ENCODE data around the gene GLRA2. TPM values are rescaled to one million over a fixed set of nuclear protein-coding genes. Genes with fewer than 3 reads are reported as not detected.

Gene GLRA2
- total and polyA plus RNA-seq, 4 donors, result not detected

GRCh38 chrX:14718403-14718802 lies 189.1 kb downstream of the GLRA2 start:
- 82% methylated on average over 2 of the region's 2 CpGs for WGBS
- Histone ChIP-seq H3K4me1 (ENCODE audit: control insufficient read depth in 4 of 4, insufficient read depth in 4 of 4, low read length in 3 of 4) (no peaks in the 10 kb centered on the region), H3K9me3 (ENCODE audit: control insufficient read depth in 4 of 4, low read length in 3 of 4) (no peaks in the 10 kb centered on the region), H3K27ac (ENCODE audit: low read depth in 1 of 2, low read length in 2 of 2) (no peak overlapping the region), H3K4me3 (ENCODE audit: low read depth in 1 of 3, low read length in 3 of 3) (no peak overlapping the region), H3K9ac (ENCODE audit: low read depth in 1 of 2, low read length in 2 of 2) (no peak overlapping the region), H3K27me3 (ENCODE audit: control insufficient read depth in 4 of 4, insufficient read depth in 4 of 4, low read length in 3 of 4) (no peaks in the 10 kb centered on the region), H3K36me3 (ENCODE audit: control insufficient read depth in 4 of 4, insufficient read depth in 3 of 4, low read depth in 1 of 4, low read length in 3 of 4) (no peaks in the 10 kb centered on the region)
- TF ChIP-seq FOXA1 (IDR thresholded peaks at IDR 0.05) (no peak), HNF4A (conservative IDR thresholded peaks at IDR 0.05) (no peak), HNF4G (IDR thresholded peaks at IDR 0.05) (no peak), ATF3 (IDR thresholded peaks at IDR 0.05) (no peak), YY1 (IDR thresholded peaks at IDR 0.05) (no peak), RXRA (IDR thresholded peaks at IDR 0.05) (no peak), GABPA (IDR thresholded peaks at IDR 0.05 in 1 of 2, conservative IDR thresholded peaks at IDR 0.05 in 1 of 2) (no peak), SP1 (IDR thresholded peaks at IDR 0.05) (no peak)
- TF ChIP-seq, protein P1, sequence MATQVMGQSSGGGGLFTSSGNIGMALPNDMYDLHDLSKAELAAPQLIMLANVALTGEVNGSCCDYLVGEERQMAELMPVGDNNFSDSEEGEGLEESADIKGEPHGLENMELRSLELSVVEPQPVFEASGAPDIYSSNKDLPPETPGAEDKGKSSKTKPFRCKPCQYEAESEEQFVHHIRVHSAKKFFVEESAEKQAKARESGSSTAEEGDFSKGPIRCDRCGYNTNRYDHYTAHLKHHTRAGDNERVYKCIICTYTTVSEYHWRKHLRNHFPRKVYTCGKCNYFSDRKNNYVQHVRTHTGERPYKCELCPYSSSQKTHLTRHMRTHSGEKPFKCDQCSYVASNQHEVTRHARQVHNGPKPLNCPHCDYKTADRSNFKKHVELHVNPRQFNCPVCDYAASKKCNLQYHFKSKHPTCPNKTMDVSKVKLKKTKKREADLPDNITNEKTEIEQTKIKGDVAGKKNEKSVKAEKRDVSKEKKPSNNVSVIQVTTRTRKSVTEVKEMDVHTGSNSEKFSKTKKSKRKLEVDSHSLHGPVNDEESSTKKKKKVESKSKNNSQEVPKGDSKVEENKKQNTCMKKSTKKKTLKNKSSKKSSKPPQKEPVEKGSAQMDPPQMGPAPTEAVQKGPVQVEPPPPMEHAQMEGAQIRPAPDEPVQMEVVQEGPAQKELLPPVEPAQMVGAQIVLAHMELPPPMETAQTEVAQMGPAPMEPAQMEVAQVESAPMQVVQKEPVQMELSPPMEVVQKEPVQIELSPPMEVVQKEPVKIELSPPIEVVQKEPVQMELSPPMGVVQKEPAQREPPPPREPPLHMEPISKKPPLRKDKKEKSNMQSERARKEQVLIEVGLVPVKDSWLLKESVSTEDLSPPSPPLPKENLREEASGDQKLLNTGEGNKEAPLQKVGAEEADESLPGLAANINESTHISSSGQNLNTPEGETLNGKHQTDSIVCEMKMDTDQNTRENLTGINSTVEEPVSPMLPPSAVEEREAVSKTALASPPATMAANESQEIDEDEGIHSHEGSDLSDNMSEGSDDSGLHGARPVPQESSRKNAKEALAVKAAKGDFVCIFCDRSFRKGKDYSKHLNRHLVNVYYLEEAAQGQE (IDR thresholded peaks at IDR 0.05), result no peak
- DNase-seq (ENCODE audit: low spot score), result no peak

GRCh38 chrX:14729058-14729457 lies 199.7 kb downstream of the GLRA2 start:
- no peaks in the 10 kb centered on the region for H3K36me3 ChIP-seq (ENCODE audit: control insufficient read depth in 4 of 4, insufficient read depth in 3 of 4, low read depth in 1 of 4, low read length in 3 of 4)
- H3K9me3 ChIP-seq (ENCODE audit: control insufficient read depth in 4 of 4, low read length in 3 of 4), result no peaks in the 10 kb centered on the region
- H3K4me3 ChIP-seq (ENCODE audit: low read depth in 1 of 3, low read length in 3 of 3), result no peak overlapping the region
- no peak for DNase-seq (ENCODE audit: low spot score)
- TF ChIP-seq JUND (IDR thresholded peaks at IDR 0.05) (no peak), FOXA1 (IDR thresholded peaks at IDR 0.05) (no peak), GABPA (IDR thresholded peaks at IDR 0.05 in 1 of 2, conservative IDR thresholded peaks at IDR 0.05 in 1 of 2) (no peak), NR2F2 (IDR thresholded peaks at IDR 0.05) (no peak), HNF4A (conservative IDR thresholded peaks at IDR 0.05) (no peak), ATF3 (IDR thresholded peaks at IDR 0.05) (no peak), FOXA2 (IDR thresholded peaks at IDR 0.05) (no peak), ZBTB33 (IDR thresholded peaks at IDR 0.05) (no peak), SP1 (IDR thresholded peaks at IDR 0.05) (no peak)
- TF ChIP-seq, protein P1 (IDR thresholded peaks at IDR 0.05), result no peak
- no peaks in the 10 kb centered on the region for H3K27me3 ChIP-seq (ENCODE audit: control insufficient read depth in 4 of 4, insufficient read depth in 4 of 4, low read length in 3 of 4)
- H3K4me1 ChIP-seq (ENCODE audit: control insufficient read depth in 4 of 4, insufficient read depth in 4 of 4, low read length in 3 of 4), result no peaks in the 10 kb centered on the region
- WGBS, result 63% methylated on average over 1 of the region's 1 CpG
- no peak overlapping the region for H3K27ac ChIP-seq (ENCODE audit: low read depth in 1 of 2, low read length in 2 of 2)
- no peak overlapping the region for H3K9ac ChIP-seq (ENCODE audit: low read depth in 1 of 2, low read length in 2 of 2)
